GM18502 (cell line): ENCODE results near the gene DCUN1D2.
"Not testable (repeated sequence)": the region's sequence is repeated elsewhere in the genome, so short reads cannot be mapped to it uniquely, and the experiment has no call there.

Source experiments
- ATAC-seq: cut with Tn5 transposase; IDR thresholded peaks from one replicate; pipeline ENCODE4 v1.9.1; 2021; ENCODE audit warnings: mild to moderate bottlenecking; ENCODE audit not compliant: unreplicated experiment, poor library complexity

The DCUN1D2 gene

DNA sequence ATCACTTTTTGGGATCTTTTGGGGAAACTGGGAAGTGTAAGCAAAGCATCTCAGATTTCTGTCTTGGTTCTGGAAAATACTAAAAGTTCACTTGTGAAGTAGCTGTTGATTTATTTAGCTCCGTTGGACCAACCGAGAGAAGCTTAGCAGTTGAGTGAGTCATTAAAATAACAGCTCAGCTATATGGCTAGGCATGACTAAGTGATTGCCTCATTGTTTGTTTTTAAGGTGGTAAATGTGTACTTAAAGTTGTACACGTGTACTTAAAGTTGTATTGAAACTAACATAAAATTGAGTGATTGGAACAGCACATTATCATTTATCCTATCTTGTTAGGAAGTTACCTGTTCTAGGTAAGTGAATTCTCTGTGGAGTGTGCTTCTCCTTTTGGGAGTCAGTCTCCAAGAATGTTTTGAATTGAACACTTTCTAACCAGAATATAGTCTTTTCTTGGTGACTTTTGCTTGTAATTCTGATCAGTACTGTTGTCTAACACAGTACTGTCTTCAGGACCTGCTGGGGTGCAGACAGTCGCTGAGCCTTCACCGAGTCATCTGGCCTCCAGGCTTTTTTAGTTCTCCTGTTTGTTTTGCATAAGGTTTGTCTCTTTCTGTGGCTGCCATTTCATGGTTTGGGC is 2.9 kb upstream of the DCUN1D2 start:
- peak; percentile 26 for ATAC-seq

DNA sequence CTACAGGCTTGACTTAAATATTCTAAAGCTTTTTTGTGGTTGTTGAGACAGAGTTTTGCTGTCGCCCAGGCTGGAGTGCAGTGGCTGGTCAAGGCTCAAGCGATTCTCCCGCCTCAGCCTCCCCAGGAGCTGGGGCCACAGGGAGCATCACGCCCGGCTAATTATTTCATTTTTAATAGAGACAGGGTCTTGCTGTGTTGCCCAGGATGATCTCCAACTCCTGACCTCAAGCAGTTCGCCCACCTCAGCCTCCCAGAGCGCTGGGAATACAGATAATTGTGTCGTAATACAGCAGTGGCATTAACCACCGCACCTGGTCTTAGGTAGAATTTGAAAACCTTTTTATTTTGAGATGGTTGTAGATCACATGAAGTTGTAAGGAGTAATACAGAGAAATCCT is 1.5 kb upstream of the DCUN1D2 start:
- ATAC-seq: no peak

- no peak for ATAC-seq
Measured at GRCh38 chr13:113491418-113491883, 940 bp upstream of the DCUN1D2 start.

DNA sequence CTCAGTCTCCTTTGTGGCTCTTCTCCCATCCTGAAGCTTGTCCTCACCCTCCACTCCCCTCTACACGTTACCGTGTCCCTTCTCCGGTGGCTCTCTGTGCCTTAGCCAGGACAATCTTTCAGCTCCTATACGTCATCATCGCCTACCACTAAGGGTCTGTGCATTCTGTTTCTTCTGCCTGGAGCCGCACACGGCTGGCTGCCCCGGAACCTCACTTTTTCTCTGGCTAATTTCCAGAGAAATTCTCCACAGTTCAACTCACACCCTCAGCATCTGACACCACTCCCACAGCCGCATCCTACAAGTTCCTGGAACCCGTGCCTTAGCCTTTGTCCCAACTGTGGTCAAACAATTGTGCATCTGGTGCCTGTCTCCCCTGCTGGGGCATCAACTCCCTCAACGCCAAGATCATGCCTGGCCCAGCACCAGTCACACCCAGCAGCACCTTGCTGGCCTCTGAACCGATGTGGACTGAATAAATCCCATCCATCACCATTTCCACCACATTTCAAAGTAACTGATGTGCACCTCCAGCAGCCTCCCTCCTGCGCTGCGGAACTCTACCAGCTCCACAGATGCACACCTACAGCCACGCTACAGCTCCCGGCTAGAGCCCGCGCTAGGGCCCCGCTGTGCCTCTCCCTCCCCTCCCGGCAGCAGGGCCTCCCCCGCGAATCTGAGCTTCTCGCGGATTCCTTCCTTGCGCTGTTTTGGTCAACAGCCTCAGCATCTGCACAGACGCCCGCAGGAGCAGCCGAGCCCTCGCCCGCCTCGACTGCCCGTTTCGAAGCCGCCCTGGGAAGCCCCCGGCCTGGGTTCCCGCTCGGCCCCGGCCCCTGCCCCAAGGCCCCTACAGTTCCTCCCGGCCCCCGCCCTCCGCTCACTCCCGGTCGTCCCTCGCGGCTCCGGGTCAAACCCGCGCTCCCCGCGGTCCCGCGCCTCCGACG is 689 bp downstream of the DCUN1D2 start:
- peak; percentile 22 for ATAC-seq

DNA sequence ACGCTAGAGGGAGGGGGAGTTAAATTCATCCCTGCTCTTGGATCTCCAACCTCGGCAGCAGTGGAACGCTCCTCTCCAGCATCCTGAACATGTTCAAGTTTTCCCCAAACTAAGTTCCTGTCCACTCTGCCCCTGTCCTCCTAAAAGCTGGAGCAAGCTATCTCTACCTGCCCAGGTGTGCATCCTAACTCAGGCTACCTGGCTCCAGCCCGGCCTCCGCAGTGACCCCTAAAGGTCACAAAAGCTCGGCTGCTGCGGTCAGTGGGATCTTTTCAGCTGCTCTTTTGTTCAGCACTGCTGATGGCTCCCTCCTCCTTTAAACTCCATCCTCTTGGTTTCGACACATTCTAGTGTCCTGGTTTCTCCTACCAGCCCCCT is 1.4 kb downstream of the DCUN1D2 start:
- ATAC-seq: no peak

DNA sequence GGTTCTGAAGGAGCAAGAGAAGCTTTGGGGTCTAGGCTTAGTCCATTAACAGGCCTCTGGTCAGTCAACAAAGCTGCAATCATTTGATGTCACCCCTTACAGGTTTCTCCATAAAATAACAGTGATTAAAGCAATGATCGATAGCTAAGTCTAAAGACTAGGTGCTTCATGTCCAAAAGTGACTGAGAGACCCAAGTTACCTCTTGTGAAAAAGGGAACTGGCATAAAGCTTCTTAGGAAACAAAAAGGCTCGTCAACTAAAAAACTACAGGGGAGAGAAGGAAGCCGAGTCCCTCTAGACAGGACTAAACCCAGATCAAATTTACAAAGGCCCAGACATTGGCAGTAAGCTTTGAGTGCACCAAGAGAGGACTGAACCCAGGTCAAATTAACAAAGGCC is 2.2 kb downstream of the DCUN1D2 start:
- no peak for ATAC-seq

- no peak for ATAC-seq
Measured at GRCh38 chr13:113486698-113487097, 3.8 kb downstream of the DCUN1D2 start.

DNA sequence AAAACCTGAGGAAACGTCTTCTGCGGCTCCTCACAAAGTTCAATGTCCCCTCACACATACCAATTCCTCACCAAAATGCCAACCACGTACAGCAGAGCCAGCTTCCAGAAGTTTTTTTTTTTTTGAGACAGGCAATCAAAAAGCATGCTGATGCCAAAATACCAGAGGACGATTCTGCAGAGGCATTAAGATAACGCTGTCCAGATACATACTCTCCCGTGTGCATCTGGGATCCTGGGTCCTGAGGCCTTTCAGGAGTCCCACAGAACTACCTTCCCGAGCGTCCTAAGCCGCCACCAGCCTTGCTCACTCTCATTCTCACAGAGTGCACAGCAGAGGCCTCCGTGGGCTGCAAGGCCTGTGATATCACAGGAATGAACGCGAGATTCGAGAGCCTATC is 5.0 kb downstream of the DCUN1D2 start:
- ATAC-seq: no peak

- ATAC-seq: no peak
Measured at GRCh38 chr13:113483504-113484293, 6.8 kb downstream of the DCUN1D2 start.

DNA sequence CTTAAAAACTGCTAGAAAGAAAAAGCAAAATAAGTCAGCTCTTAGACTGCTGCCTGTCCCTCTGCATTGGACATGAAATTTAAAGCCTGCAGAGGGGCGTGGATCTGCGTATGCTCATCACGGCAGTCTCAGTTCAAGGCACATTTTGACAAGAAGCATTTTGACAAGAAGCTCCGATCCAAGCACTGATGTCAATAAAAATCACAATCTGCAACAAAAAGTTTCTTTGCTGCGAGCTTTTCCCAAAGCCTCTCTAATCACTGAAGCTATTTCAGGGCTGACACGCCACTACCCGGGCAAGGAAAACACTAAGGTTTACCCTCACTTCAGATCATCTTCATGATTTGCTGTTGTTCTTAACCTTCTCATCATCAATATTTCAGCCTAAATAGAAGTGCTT is 7.4 kb downstream of the DCUN1D2 start:
- no peak for ATAC-seq

DNA sequence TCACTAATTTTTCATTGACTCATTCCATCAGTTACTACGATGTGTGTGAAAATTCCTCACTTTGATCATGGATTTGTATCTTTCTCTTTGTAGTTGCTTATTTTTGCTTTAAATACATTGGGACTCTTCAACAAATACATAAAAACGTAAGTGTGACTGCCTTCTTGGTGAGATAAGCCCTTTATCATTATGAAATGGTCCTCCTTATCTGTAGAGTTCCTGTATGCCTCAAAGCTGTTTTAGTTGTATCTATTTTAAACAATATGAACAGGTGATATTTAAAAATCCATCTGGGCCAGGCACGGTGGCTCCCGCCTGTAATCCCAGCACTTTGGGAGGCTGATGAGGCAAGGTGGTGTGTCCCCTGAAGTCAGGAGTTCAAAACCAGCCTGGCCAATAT is 11.3 kb downstream of the DCUN1D2 start:
- ATAC-seq: no peak

GRCh38 chr13:113477724-113478123 is 12.8 kb downstream of the DCUN1D2 start:
- ATAC-seq: no peak

GRCh38 chr13:113476811-113477210 is 13.7 kb downstream of the DCUN1D2 start:
- ATAC-seq: no peak

DNA sequence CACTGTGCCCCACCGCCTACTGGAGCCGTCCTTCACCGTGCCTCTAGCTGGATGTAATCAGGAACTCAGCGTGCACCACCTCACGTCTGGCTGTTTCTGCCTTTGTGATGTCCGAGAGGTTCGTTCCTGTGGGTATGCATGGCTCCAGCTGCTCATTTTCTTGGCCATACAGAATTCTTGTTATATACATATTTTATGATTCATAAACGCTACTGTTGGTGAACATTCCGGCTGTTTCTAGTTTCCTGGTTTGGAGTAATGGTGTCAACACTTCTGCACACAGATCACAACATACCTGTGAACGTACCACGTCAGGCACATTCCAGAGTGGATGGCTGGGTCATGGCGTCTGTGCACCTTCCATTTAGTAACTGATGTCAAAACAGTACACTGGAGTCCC is 14.6 kb downstream of the DCUN1D2 start:
- ATAC-seq: no peak

- ATAC-seq: no peak
Measured at GRCh38 chr13:113475280-113475679, 15.2 kb downstream of the DCUN1D2 start.

- no peak for ATAC-seq
Measured at GRCh38 chr13:113474179-113474578, 16.3 kb downstream of the DCUN1D2 start.

GRCh38 chr13:113472355-113473025 is 18.0 kb downstream of the DCUN1D2 start:
- no peak for ATAC-seq

GRCh38 chr13:113471844-113472243 is 18.7 kb downstream of the DCUN1D2 start:
- ATAC-seq: no peak

DNA sequence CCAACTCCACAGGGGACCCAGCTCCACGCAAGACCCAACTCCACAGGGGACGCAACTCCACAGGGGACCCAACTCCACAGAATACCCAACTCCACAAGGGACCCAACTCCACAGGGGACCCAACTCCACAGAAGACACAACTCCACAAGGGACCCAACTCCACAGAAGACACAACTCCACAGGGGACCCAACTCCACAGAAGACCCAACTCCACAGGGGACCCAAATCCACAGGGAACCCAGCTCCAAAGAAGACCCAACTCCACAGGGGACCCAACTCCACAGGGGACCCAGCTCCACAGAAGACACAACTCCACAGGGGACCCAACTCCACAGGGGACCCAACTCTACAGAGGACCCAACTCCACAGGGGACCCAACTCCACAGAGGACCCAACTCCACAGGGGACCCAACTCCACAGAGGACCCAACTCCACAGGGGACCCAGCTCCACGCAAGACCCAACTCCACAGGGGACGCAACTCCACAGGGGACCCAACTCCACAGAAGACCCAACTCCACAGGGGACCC is 19.8 kb downstream of the DCUN1D2 start:
- not testable (repeated sequence) for ATAC-seq

DNA sequence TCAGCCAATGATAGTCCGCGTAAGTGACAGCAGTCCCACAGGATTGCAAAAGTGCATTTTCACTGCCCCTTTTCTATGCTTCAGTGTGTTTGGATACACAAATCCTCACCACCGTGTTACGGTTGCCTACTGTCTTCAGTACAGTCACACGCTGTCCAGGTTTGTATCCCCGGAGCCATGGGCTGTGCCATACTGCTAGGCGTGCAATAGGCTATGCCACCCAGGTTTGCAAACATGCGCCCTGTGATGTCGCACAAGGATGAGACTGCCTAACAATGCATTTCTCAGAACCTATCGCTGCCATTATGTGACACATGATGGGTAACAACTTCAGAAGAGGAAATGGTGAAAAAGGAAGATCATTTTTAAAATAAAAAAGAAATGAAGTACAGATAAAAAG is 20.4 kb downstream of the DCUN1D2 start:
- no peak for ATAC-seq
